Measurements from ENCODE around the gene LMOD1.
A peak's percentile ranks its signal among the peaks of the same experiment; 100 is the strongest.

The LMOD1 gene

DNA sequence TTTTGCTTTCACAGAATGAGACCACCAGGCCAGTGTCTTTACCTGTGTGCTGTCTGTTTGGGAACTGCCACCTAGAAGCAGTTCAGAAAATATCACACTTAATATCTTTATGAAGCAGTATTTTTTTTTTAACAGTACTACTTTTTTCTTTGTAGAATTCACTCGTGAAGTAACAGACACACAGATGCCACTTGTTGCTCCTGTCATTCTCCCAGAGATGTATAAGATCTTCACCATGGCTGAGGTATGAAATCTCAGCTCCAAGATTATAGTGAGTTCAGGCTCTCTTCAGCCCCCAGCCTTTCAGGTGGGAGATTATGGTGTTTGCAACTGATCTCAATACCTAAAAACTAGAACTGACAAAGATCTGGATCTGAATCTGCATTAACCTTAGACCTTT, 94.4 kb downstream of the LMOD1 start:
- TF ChIP-seq, protein P1, sequence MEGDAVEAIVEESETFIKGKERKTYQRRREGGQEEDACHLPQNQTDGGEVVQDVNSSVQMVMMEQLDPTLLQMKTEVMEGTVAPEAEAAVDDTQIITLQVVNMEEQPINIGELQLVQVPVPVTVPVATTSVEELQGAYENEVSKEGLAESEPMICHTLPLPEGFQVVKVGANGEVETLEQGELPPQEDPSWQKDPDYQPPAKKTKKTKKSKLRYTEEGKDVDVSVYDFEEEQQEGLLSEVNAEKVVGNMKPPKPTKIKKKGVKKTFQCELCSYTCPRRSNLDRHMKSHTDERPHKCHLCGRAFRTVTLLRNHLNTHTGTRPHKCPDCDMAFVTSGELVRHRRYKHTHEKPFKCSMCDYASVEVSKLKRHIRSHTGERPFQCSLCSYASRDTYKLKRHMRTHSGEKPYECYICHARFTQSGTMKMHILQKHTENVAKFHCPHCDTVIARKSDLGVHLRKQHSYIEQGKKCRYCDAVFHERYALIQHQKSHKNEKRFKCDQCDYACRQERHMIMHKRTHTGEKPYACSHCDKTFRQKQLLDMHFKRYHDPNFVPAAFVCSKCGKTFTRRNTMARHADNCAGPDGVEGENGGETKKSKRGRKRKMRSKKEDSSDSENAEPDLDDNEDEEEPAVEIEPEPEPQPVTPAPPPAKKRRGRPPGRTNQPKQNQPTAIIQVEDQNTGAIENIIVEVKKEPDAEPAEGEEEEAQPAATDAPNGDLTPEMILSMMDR (IDR thresholded peaks at IDR 0.05; ENCODE audit: unreplicated experiment in 3 of 3): no peak
- H3K4me3 Mint-ChIP-seq: no peak overlapping the region
- H3K4me1 Mint-ChIP-seq: no peaks in the 10 kb centered on the region
- peaks cover 79% of the 10 kb centered on the region for H3K36me3 Mint-ChIP-seq (ENCODE audit: low read depth)
- H3K9me3 Mint-ChIP-seq: no peaks in the 10 kb centered on the region
- no peaks in the 10 kb centered on the region for H3K27me3 Mint-ChIP-seq (ENCODE audit: low read depth)
- H3K27ac Mint-ChIP-seq: no peak overlapping the region

DNA sequence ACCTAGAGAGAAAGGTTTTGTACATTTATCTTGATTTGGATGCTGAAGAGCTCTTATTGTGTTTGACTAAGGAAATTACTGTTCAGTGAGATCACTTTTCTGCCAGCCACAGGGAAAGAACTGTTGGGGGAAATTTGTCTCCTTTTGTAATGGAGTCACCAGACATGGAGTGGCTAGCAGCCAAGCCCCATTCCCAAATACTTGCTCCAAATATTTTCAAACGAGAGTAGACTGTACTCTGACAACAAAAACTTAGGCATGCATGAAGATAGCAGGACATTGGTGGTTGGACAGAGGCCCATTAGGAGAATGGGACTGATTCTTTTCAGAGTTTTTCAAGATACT, 96.3 kb downstream of the LMOD1 start:
- peaks cover 60% of the 10 kb centered on the region for H3K36me3 Mint-ChIP-seq (ENCODE audit: low read depth)
- no peaks in the 10 kb centered on the region for H3K27me3 Mint-ChIP-seq (ENCODE audit: low read depth)
- H3K4me3 Mint-ChIP-seq: no peak overlapping the region
- H3K9me3 Mint-ChIP-seq: no peaks in the 10 kb centered on the region
- no peaks in the 10 kb centered on the region for H3K4me1 Mint-ChIP-seq
- TF ChIP-seq, protein P1 (IDR thresholded peaks at IDR 0.05; ENCODE audit: unreplicated experiment in 3 of 3): no peak
- peak overlapping the region in 1 of 3 experiments; percentile 4 for H3K27ac Mint-ChIP-seq

DNA sequence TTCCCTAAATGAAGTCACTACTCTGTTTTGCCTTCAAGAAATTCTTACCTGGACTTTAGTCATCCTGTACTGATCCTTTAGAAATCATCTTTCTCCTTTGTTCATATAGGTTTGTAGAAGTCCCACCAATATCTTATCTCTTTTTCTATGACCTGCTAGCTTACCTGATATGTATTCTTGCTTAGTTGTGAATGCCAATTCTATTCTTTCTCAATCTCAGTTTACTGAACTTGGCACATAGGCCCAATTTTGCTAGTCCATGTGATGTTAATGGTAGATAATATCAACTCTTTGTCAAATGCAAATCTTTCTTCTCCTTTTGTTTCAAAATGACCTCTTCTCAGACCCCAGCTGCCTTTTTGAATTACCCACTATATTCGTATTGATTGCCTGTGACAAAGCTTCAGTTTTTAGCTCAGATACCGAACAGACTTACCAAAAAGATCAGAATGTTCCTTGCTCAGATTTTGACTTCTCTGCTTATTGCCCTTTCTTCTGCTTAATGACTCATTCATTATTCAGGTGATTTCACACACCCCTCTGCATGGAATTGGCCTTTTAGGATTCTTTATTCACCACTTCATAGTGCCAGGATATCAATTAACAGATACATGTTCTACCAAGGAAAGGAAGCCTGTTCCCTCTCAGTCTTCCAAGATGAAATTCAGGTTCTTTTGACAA, 96.8 kb downstream of the LMOD1 start:
- Mint-ChIP-seq H3K4me1 (no peaks in the 10 kb centered on the region), H3K36me3 (ENCODE audit: low read depth) (peaks cover 54% of the 10 kb centered on the region), H3K4me3 (no peak overlapping the region), H3K27me3 (ENCODE audit: low read depth) (no peaks in the 10 kb centered on the region), H3K27ac (peak overlapping the region in 1 of 3 experiments; percentile 4), H3K9me3 (no peaks in the 10 kb centered on the region)
- TF ChIP-seq, protein P1 (IDR thresholded peaks at IDR 0.05; ENCODE audit: unreplicated experiment in 3 of 3): no peak

DNA sequence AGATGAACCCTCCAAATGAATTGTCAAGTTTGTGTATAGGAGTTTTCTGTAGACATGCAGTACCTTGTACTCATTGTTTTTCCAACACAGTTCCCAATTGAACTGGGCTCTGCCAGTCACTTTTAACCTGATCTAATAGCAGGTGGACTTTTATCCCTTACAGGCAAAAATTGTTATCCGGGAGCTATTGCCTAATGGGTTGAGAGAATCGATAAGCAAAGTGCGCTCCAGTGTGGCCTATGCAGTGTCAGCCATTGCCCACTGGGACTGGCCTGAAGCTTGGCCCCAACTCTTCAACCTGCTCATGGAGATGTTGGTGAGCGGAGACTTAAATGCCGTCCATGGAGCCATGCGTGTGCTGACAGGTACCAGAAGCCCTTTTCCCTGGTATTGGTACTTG, 98.1 kb downstream of the LMOD1 start:
- H3K4me1 Mint-ChIP-seq: no peaks in the 10 kb centered on the region
- H3K9me3 Mint-ChIP-seq: no peaks in the 10 kb centered on the region
- no peak overlapping the region for H3K4me3 Mint-ChIP-seq
- TF ChIP-seq, protein P1 (IDR thresholded peaks at IDR 0.05; ENCODE audit: unreplicated experiment in 3 of 3): no peak
- H3K36me3 Mint-ChIP-seq (ENCODE audit: low read depth): peaks cover 46% of the 10 kb centered on the region
- H3K27ac Mint-ChIP-seq: no peak overlapping the region
- H3K27me3 Mint-ChIP-seq (ENCODE audit: low read depth): no peaks in the 10 kb centered on the region

DNA sequence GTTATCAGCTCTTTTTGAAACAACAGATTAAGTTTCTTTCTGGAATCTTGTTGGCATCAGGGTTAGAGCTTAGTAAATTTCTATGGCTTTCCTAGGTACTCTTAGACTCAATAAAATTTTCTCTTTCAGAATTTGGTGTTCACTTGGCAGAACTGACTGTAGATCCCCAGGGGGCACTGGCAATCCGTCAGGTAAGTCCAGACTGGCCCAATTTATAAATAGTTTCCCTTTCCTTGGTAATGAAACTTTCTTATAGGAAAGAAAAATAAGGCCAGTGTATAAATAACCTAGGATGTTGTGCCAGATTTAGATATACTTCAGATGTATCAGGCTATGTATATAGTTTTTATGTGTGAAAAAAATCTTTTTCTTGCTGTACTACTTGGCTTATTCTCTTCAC, 99.2 kb downstream of the LMOD1 start:
- TF ChIP-seq, protein P1 (IDR thresholded peaks at IDR 0.05; ENCODE audit: unreplicated experiment in 3 of 3): no peak
- H3K4me3 Mint-ChIP-seq: no peak overlapping the region
- H3K9me3 Mint-ChIP-seq: no peaks in the 10 kb centered on the region
- no peak overlapping the region for H3K27ac Mint-ChIP-seq
- H3K36me3 Mint-ChIP-seq (ENCODE audit: low read depth): peaks cover 36% of the 10 kb centered on the region
- no peaks in the 10 kb centered on the region for H3K4me1 Mint-ChIP-seq
- no peaks in the 10 kb centered on the region for H3K27me3 Mint-ChIP-seq (ENCODE audit: low read depth)
